Stimulated activated CD4-positive, alpha-beta T cell treated with anti-CD3 and anti-CD28 coated beads, Interleukin-1b, Interleukin-23, amount 100 ng/mL, for 48 hours (primary cell): ENCODE results near the gene PTH.
A peak's percentile ranks its signal among the peaks of the same experiment; 100 is the strongest.

Experiments
- DNase-seq: peaks from one replicate; pipeline ENCODE4 v3.0.0-alpha.2; 2020

PTH gene

GRCh38 chr11:13495929-13496328, at the start of gene PTH:
PTH (minus strand) TSS chr11:13495997; CDS start chr11:13492855, 3,142 bp downstream.
- DNase-seq, result no peak

GRCh38 chr11:13538044-13538443, 42.2 kb upstream of the PTH start:
- DNase-seq, result no peak

DNA sequence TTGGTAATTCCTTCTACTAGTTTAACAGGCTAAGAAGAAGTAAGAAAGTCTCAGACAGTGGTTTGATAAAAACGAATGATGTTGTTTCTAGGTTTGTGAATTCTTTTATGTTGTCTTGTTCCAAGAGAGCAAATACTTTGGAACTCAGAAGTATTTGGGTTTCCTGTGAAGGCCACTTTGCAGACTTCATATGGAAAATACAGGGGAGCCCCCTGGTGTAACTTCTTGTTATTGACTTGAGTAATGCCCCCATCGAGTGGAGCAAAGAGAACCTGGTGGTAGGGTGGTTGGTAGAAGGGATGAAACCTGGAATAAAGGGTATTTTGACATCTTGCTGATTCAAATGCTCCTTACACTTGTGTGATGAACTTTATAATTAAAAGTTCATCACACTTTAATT, 40.0 kb upstream of the PTH start:
- no peak for DNase-seq

GRCh38 chr11:13534358-13534757, 38.6 kb upstream of the PTH start:
- DNase-seq, result no peak

DNA sequence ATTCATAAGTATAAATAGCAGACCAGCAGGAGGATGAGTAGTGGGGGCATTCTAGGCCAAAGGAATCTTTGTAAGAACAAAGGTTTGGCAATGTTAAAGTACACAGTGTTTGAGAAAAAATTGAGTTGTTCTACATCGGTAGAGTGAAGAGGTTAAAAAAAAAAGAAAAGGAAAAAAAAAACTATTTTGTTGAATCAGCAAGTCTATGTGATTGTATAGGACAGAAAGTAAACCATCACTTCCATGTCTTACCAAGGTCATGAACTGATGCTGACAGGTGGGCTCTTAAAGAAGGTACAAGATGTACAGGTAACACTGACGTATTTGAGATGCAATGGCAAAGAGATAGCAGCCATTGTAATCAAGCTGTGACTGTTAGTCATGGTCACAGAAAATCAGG, 29.5 kb upstream of the PTH start:
- no peak for DNase-seq

DNA sequence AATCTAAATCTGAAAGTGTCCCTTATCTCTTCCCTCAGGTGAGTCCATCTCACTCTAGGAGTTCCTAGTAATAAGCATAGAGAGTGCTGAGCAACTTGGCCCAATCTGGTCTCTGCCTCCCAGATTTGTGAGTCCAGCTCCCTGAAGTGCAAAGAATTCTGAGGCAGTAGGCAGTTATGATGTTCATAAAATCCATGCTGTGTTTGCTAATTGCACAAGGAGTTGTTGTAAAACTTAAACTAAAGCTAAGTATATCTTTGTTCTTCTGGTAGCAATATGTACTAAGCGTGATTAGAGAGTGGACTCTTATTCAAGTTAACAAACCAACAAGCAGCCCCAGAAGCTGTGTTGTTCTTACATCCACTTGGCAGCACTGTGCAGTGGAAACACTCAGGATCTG, 7.6 kb upstream of the PTH start:
- DNase-seq, result no peak

DNA sequence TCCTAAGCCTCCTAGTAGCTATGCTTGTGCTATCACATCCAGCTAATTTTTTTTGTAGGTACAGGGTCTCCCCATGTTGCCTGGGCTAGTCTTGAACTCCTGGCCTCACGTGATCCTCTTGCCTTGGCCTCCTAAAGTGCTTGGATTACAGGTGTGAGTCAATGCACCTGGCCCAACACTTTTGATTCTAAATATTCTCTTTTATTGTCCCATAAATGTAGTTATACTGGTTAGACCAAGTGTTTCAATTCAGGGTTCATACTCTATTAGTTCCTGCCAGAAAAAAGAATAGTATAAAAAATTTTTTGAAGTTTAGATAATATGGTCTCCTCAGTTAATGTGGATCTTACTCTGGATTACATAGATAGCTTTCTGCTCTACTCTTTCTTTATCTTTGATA, 6.7 kb upstream of the PTH start:
- no peak for DNase-seq

DNA sequence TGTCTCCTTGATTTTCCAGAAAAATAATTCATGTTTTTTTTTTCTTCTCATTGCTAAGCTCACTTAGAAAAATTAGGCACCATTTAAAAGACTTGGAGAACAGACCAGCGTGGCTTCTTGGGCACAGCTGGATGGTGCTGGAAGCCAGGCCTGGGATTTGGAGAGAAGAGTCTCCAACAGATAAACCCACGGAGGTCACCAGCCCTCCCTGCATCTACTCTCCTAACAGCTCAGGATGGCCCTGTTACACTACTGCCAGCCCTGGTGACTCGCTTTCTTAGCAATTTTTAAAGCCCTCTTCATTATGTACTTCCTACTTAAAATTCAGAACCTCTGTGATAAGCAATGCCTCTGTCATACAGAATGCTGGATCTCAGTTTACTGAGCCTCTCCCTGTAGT, 1.7 kb downstream of the PTH start:
- DNase-seq, result no peak

DNA sequence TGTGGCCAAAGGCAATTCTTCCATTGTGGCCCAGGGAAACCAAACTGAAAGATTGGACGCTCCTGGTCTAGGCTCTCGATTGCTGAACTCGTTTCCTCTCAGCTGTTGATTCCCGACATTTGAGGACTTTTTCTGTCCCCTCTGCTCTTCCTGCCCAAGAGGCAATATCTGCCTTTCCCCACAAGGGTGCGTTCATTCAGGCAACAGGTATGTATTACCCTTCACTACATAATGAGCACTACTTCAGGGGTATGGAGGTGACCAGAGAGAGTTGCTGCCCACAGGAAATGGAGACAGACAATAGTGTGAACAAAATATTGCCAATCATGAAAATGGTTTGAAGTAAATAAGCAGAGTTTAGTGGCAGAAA, 8.2 kb downstream of the PTH start:
- no peak for DNase-seq

DNA sequence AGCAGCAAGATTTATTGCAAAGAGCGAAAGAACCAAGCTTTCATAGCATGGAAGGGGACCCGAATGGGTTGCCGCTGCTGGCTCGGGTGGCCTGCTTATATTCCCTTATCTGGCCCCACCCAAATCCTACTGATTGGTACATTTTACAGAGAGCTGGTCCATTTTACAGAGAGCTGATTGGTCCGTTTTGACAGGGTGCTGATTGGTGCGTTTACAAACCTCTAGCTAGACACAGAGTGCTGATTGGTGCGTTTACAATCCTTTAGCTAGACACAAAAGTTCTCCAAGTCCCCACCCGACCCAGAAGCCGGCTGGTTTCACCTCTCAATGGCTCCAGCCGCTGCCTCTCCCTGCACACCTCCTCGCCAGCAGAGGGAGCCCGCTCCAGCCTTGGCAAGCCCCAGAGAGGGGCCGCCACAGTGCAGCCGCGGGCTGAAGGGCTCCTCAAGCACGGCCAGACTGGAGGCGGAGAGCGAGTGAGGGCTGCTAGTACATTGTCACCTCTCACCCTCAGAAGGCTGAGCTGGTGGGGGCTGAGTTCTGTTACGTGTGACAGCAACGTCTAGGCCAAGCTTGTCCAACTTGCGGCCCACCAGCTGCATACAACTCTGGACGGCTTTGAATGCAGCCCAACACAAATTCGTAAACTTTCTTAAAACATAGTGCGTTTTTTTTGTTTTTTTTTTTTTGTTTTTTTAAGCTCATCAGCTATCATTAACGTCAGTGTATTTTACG, 8.7 kb downstream of the PTH start:
- DNase-seq, result peak; percentile 74

DNA sequence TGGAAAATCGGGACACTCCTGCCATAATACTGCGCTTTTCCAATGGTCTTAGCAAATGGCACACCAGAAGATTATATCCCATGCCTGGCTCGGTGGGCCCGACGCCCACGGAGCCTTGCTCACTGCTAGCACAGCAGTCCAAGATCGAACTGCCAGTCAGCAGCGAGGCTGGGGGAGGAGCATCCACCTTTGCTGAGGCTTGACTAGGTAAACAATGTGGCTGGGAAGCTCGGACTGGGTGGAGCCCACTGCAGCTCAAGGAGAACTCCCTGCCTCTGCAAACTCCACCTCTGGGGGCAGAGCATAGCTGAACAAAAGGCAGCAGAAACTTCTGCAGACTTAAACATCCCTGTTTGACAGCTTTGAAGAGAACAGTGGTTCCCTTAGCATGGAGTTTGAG, 15.6 kb downstream of the PTH start:
- DNase-seq, result no peak

DNA sequence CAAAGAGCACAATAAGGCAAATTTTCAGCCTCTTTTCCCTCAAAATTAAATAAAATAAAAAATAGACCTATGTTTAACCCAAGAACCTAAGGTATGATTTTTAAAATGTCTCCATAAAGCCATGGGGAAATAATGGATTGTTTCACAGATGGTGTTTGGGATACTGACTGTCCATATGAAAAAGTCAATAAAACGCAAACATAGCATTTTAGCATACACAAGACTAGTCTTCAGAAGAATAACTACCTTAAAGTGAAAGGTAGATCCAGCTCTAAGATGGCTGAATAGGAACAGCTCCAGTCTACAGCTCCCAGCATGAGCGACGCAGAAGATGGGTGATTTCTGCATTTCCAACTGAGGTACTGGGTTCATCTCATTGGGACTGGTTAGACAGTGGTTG, 16.1 kb downstream of the PTH start:
- DNase-seq, result no peak

- DNase-seq, result no peak
Observed at GRCh38 chr11:13475091-13475490, 20.7 kb downstream of the PTH start.

DNA sequence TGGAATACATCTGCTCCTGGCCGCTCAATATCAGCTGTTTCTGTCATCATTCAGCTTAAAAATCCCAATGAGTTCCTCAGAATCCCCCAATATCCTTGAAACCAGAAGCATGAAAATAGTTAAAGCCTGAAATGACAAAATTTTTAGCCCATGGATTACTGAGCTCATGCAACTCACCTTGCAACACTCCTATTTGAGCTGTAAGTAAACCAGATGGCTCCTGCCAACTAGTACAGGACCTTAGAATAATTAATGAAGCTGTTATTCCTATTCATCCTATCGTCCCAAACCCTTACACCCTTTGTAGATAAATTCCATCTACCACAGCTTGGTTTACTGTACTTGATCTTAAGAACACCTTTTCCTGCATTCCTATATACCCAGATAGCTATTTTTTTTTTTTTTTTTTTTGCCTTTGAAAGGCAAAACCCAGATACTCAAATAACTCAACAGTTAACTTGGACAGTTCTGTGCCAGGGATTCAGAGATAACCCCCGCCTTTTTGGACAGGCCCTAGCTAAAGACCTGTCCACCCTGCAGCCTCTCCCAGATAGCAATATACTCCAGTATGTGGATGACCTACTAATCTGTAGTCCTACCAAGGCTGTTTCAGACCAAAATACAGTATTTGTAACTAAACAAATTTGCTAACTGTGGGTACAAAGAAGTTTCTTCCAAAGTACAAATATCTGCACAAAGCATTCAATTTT, 22.6 kb downstream of the PTH start:
- no peak for DNase-seq

DNA sequence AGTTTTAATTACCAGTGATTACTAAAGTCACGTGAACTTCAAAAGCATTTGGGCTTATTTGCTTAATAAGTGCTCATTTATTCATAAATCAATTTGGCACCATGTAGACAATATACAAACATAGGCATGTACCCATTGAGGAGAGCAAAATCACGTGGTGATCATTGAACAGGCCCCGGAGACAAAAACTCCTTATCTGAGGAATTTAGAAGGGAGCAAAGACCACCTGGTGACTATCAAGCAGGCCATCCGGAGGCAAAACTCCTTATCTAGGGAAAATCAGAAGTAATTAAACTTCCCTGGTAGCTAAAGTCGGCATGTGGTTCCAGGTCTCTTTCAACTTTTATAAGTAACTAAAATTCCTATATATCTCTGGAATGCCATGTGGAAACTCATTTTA, 27.0 kb downstream of the PTH start:
- no peak for DNase-seq

DNA sequence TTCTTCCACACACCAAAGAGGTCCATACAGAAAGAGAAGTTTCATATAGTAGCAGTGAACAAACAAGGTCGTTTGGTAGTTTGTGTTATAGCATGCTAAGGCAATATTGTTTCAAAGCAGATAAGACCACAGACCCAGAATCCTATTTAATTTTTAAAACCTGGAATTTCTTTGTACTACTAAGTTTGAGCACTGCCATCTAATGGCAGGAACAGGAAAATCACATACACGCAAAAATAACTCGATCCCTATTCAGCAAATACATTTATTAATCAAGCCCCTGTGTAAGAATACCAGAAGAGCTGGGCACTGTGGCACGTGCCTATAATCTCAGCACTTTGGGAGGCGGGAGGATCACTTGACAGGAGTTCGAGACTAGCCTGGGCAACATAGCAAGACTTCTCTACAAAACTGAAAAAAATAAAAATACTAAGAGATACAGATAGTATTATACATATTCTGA, 29.9 kb downstream of the PTH start:
- no peak for DNase-seq

DNA sequence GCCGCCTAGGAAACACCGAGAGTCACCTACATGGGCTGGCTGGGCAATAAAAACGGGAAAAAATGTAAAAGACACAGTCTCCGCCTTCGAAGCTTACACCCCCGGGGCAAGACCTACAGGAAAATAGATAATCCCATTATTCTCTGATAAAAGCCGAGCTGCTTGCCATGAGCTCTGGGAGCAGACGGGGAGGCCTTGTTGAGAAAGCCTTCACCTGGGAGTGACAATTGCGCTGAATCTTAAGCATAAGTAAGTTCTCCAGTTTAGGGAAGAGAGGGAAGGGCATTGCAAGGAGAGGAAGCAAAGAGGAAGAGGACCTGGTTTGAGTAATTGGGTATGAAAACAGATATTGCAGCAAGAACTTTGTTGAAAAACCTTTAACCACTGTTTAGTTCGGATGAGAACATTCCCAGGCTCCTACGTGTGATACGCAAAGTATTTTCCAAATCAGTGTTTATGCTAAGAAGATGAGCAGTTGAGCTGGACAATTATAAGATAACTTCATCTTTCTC, 32.0 kb downstream of the PTH start:
- no peak for DNase-seq

- DNase-seq, result peak; percentile 92
Observed at GRCh38 chr11:13462901-13463778, 32.7 kb downstream of the PTH start, which contains the start of gene BTBD10. BTBD10 (minus strand) TSS chr11:13463222; CDS start chr11:13445124, 18,098 bp downstream.

- DNase-seq, result peak; percentile 57
Observed at GRCh38 chr11:13462311-13462900, 33.4 kb downstream of the PTH start.

GRCh38 chr11:13461291-13461690, 34.5 kb downstream of the PTH start:
- no peak for DNase-seq

GRCh38 chr11:13450832-13451397, 44.9 kb downstream of the PTH start:
- DNase-seq, result no peak

GRCh38 chr11:13449522-13449921, 46.3 kb downstream of the PTH start:
- no peak for DNase-seq

GRCh38 chr11:13448876-13449275, 46.9 kb downstream of the PTH start:
- no peak for DNase-seq
